ENCODE data around the gene FANK1.

DNA sequence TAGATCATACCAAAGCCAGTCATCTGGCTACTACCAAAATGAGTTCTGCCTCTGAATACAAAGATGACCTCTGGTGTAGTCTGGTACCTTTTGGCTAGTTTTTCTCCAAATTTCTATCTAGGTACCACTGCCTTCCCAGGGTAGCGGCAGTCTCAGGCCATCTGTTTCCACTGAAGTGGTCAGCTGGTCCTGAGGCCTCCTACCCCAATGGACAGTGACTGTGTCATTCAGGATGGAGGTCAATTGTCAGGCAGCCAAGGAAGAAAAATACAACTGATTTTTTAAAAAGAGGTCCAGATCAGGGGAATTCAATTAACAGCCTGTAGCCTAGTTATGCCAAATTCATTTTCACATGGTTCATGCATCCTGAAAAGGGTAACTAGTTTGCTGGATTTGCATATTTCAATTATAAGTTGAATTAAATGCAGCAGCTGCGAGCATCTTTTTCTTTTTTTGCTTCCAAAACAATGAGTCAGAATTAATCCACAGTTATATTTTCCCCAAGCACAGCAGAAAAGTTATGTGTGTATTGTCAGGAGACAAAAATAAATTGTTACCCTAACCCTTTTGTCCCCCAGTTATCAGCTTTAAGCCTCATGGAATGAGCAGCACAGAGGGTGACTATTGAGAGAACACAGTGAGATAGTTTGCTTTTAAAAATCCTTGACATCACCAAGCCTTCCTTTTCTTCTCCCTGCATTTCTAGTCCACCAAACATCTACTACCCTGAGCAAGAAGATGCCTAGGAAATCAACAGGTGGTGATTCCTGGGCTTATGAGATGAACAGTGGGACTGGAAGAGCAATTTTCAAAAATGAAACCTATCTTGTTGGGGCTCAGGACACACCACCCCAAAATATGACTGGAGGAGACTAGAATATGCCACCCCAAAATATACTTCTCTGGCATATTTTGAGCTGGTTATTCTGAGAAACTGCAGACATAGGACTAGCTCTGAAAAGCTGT lies 45.3 kb upstream of the FANK1 start:
- no peak for TF ChIP-seq EP300 (conservative IDR thresholded peaks at IDR 0.05; ENCODE audit: poor library complexity, severe bottlenecking)
- no peak for TF ChIP-seq POLR2AphosphoS5 (IDR thresholded peaks at IDR 0.05)
- TF ChIP-seq EZH2 (IDR thresholded peaks at IDR 0.05; ENCODE audit: borderline replicate concordance, insufficient read depth, low read length, poor library complexity, severe bottlenecking), result no peak
- TF ChIP-seq, protein P1, sequence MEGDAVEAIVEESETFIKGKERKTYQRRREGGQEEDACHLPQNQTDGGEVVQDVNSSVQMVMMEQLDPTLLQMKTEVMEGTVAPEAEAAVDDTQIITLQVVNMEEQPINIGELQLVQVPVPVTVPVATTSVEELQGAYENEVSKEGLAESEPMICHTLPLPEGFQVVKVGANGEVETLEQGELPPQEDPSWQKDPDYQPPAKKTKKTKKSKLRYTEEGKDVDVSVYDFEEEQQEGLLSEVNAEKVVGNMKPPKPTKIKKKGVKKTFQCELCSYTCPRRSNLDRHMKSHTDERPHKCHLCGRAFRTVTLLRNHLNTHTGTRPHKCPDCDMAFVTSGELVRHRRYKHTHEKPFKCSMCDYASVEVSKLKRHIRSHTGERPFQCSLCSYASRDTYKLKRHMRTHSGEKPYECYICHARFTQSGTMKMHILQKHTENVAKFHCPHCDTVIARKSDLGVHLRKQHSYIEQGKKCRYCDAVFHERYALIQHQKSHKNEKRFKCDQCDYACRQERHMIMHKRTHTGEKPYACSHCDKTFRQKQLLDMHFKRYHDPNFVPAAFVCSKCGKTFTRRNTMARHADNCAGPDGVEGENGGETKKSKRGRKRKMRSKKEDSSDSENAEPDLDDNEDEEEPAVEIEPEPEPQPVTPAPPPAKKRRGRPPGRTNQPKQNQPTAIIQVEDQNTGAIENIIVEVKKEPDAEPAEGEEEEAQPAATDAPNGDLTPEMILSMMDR (IDR thresholded peaks at IDR 0.05; ENCODE audit: poor library complexity, severe bottlenecking), result no peak
- no peak for TF ChIP-seq MXI1 (conservative IDR thresholded peaks at IDR 0.05; ENCODE audit: poor library complexity, severe bottlenecking)
- TF ChIP-seq TAF1 (IDR thresholded peaks at IDR 0.05; ENCODE audit: low read depth), result no peak
- TF ChIP-seq, protein P2, sequence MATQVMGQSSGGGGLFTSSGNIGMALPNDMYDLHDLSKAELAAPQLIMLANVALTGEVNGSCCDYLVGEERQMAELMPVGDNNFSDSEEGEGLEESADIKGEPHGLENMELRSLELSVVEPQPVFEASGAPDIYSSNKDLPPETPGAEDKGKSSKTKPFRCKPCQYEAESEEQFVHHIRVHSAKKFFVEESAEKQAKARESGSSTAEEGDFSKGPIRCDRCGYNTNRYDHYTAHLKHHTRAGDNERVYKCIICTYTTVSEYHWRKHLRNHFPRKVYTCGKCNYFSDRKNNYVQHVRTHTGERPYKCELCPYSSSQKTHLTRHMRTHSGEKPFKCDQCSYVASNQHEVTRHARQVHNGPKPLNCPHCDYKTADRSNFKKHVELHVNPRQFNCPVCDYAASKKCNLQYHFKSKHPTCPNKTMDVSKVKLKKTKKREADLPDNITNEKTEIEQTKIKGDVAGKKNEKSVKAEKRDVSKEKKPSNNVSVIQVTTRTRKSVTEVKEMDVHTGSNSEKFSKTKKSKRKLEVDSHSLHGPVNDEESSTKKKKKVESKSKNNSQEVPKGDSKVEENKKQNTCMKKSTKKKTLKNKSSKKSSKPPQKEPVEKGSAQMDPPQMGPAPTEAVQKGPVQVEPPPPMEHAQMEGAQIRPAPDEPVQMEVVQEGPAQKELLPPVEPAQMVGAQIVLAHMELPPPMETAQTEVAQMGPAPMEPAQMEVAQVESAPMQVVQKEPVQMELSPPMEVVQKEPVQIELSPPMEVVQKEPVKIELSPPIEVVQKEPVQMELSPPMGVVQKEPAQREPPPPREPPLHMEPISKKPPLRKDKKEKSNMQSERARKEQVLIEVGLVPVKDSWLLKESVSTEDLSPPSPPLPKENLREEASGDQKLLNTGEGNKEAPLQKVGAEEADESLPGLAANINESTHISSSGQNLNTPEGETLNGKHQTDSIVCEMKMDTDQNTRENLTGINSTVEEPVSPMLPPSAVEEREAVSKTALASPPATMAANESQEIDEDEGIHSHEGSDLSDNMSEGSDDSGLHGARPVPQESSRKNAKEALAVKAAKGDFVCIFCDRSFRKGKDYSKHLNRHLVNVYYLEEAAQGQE (IDR thresholded peaks at IDR 0.05; ENCODE audit: borderline replicate concordance), result no peak
- no peak for TF ChIP-seq SMC3 (conservative IDR thresholded peaks at IDR 0.05; ENCODE audit: poor library complexity)

All from neural cell (in vitro differentiated cells).